Stomach smooth muscle (tissue), 2 donors: Measurements from ENCODE around the gene DHRSX.

ENCODE experiments used
- H3K27ac ChIP-seq: one replicate; pipeline ENCODE4 v1.7.0; 2013; ENCODE audit warnings: mild to moderate bottlenecking, low read length, inconsistent platforms
- H3K27me3 ChIP-seq, 2 donors: one replicate each; pipeline ENCODE4 v1.7.0; 2013; ENCODE audit warnings: low read length in 2 of 2; ENCODE audit not compliant: insufficient read depth in 2 of 2, control insufficient read depth in 1 of 2
- H3K36me3 ChIP-seq, 2 donors: one replicate each; pipeline ENCODE4 v1.7.0; 2013; ENCODE audit warnings: low read length in 2 of 2; ENCODE audit not compliant: control insufficient read depth in 2 of 2, insufficient read depth in 2 of 2
- H3K4me1 ChIP-seq: one replicate; pipeline ENCODE4 v1.7.0; 2013; ENCODE audit warnings: low read length; ENCODE audit not compliant: control insufficient read depth, insufficient read depth
- H3K4me3 ChIP-seq, 2 donors: one replicate each; pipeline ENCODE4 v1.7.0; 2013; ENCODE audit warnings: low read length in 2 of 2
- H3K9ac ChIP-seq, 2 donors: one replicate each; pipeline ENCODE4 v1.7.0; 2013; ENCODE audit warnings: low read length in 2 of 2, mild to moderate bottlenecking in 1 of 2
- H3K9me3 ChIP-seq, 2 donors: one replicate each; pipeline ENCODE4 v1.7.0; 2013; ENCODE audit warnings: low read length in 2 of 2; ENCODE audit not compliant: control insufficient read depth in 2 of 2
- donor health status: healthy.
- donor health status: Pancreatic carcinoma.

DHRSX gene

DNA sequence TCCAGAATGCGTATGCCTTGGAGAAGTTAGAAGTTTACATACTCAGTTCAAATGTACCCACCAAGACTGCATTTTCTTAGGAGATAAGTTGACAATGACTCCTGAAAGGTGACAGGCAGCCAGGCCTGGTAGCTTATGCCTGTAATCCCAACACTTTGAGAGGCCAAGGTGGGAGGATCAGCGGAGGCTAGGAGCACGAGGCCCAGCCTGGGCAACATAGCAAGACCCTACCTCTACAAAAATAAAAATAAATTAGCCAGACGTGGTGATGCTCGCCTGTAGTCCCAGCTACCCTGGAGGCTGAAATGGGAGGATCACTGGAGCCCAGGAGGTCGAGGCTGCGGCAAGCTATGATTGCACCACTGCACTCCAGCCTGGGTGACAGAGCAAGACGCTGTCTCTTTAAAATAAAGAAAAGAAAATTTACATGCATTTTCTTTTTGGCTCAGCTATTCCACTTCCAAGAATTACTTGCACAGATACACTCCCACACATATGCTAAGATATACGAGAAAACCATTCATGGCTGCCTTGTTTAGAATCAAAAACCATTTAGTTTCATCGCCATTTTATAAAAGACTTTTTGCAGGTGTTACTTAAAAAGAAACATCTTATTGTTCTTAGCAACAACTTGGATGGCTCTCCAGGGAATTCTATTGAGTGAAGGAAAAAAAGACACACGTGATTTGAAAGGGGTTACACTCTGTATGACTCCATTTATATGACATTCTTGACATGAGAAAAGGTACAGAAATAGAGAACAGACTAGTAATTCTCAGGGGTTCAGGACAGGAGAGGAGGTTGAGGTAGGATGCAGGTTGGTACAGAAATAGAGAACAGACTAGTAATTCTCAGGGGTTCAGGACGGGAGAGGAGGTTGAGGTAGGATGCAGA, 66.3 kb downstream of the DHRSX start:
- H3K9ac ChIP-seq, result no peak overlapping the region
- H3K4me3 ChIP-seq, result no peak overlapping the region
- peaks cover 0 to under 1% of the 10 kb centered on the region in 2 donors for H3K9me3 ChIP-seq
- H3K27me3 ChIP-seq, result no peaks in the 10 kb centered on the region
- peaks cover 2 to 3% of the 10 kb centered on the region in 2 donors for H3K36me3 ChIP-seq
- no peak overlapping the region for H3K27ac ChIP-seq
- H3K4me1 ChIP-seq, result no peaks in the 10 kb centered on the region

GRCh38 chrX:2432298-2432863, 68.4 kb downstream of the DHRSX start:
- Histone ChIP-seq H3K9me3 (no peaks in the 10 kb centered on the region), H3K9ac (no peak overlapping the region), H3K27ac (no peak overlapping the region), H3K27me3 (no peaks in the 10 kb centered on the region), H3K4me1 (no peaks in the 10 kb centered on the region), H3K4me3 (no peak overlapping the region), H3K36me3 (peaks cover 0 to 3% of the 10 kb centered on the region in 2 donors)

GRCh38 chrX:2430265-2430825, 70.4 kb downstream of the DHRSX start:
- Histone ChIP-seq H3K9me3 (peaks cover 0 to 3% of the 10 kb centered on the region in 2 donors), H3K27me3 (no peaks in the 10 kb centered on the region), H3K9ac (no peak overlapping the region), H3K4me1 (no peaks in the 10 kb centered on the region), H3K36me3 (peaks cover 0 to 4% of the 10 kb centered on the region in 2 donors), H3K4me3 (no peak overlapping the region), H3K27ac (no peak overlapping the region)

- H3K27me3 ChIP-seq, result no peaks in the 10 kb centered on the region
- H3K36me3 ChIP-seq, result peaks cover 8 to 11% of the 10 kb centered on the region in 2 donors
- no peak overlapping the region for H3K27ac ChIP-seq
- H3K9me3 ChIP-seq, result peaks cover 0 to 3% of the 10 kb centered on the region in 2 donors
- H3K4me3 ChIP-seq, result no peak overlapping the region
- H3K9ac ChIP-seq, result no peak overlapping the region
- no peaks in the 10 kb centered on the region for H3K4me1 ChIP-seq
Measured at GRCh38 chrX:2427737-2428136, 73.0 kb downstream of the DHRSX start.

GRCh38 chrX:2427147-2427546, 73.6 kb downstream of the DHRSX start:
- H3K27me3 ChIP-seq, result no peaks in the 10 kb centered on the region
- H3K9ac ChIP-seq, result no peak overlapping the region
- H3K27ac ChIP-seq, result no peak overlapping the region

DNA sequence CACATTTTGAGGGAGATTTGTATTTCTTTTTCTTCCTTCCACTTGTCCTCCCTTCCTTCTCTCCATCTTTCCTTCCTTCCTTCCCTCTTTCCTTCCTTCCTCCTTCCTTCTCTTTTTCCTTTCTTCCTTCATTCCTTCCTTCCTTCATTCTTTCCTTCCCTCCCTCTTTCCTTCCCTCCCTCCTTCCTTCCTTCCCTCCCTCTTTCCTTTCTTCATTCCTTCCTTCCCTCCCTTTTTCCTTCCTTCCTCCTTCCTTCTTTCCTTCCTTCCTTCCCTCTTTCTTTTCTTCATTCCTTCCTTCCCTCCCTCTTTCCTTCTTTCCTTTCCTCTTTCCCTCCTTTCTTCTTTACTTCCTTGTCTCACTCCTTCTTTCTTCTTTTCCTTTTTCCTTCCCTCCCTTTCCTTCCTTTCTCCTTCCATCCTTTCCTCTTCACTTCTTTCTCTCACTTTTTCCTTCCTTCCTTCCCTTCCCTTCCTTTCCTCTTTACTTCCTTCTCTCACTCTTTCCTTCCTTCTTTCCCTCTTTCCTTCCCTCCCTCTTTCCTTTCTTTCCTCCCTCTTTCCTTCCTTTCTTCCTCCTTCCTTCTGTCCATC, 74.4 kb downstream of the DHRSX start:
- Histone ChIP-seq H3K4me3 (no peak overlapping the region), H3K27ac (no peak overlapping the region), H3K36me3 (peaks cover 8 to 13% of the 10 kb centered on the region in 2 donors), H3K9ac (no peak overlapping the region), H3K27me3 (no peaks in the 10 kb centered on the region), H3K4me1 (no peaks in the 10 kb centered on the region), H3K9me3 (peaks cover 0 to 3% of the 10 kb centered on the region in 2 donors)

More at GRCh38 chrX:2427147-2427546, 73.6 kb downstream of the DHRSX start:
- Histone ChIP-seq H3K4me1 (no peaks in the 10 kb centered on the region), H3K9me3 (peaks cover 0 to 3% of the 10 kb centered on the region in 2 donors), H3K4me3 (no peak overlapping the region), H3K36me3 (peaks cover 8 to 11% of the 10 kb centered on the region in 2 donors)

GRCh38 chrX:2425286-2426071, 75.3 kb downstream of the DHRSX start:
- Histone ChIP-seq H3K4me1 (no peaks in the 10 kb centered on the region), H3K27ac (no peak overlapping the region), H3K27me3 (no peaks in the 10 kb centered on the region), H3K9ac (no peak overlapping the region), H3K9me3 (peaks cover 0 to 3% of the 10 kb centered on the region in 2 donors), H3K4me3 (no peak overlapping the region), H3K36me3 (peaks cover 8 to 14% of the 10 kb centered on the region in 2 donors)

DNA sequence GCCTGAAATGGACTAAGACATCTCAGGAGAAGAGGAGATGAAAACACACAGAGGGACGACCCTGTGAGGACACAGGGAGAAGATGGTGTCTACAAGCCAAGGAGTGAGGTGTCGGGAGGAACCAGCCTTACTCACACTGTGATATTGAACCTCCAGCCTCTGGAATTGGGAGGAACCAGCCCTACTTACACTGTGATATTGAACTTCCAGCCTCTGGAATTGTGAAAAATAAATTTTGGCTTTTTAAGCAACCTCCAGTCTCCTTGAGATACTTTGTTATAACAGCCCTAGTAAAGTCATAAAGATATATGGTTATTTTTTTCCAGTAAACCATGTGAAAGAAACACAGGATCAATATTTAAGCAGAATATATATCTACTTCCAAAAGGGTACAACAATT, 76.5 kb downstream of the DHRSX start:
- Histone ChIP-seq H3K27ac (no peak overlapping the region), H3K36me3 (peaks cover 8 to 11% of the 10 kb centered on the region in 2 donors), H3K4me3 (no peak overlapping the region), H3K9me3 (peaks cover 0 to 3% of the 10 kb centered on the region in 2 donors), H3K9ac (no peak overlapping the region), H3K4me1 (no peaks in the 10 kb centered on the region), H3K27me3 (no peaks in the 10 kb centered on the region)

- no peak overlapping the region for H3K9ac ChIP-seq
- peaks cover 0 to 3% of the 10 kb centered on the region in 2 donors for H3K9me3 ChIP-seq
- H3K36me3 ChIP-seq, result peaks cover 8 to 11% of the 10 kb centered on the region in 2 donors
- no peaks in the 10 kb centered on the region for H3K4me1 ChIP-seq
- H3K4me3 ChIP-seq, result no peak overlapping the region
- no peak overlapping the region for H3K27ac ChIP-seq
- no peaks in the 10 kb centered on the region for H3K27me3 ChIP-seq
Measured at GRCh38 chrX:2423899-2424298, 76.9 kb downstream of the DHRSX start.

DNA sequence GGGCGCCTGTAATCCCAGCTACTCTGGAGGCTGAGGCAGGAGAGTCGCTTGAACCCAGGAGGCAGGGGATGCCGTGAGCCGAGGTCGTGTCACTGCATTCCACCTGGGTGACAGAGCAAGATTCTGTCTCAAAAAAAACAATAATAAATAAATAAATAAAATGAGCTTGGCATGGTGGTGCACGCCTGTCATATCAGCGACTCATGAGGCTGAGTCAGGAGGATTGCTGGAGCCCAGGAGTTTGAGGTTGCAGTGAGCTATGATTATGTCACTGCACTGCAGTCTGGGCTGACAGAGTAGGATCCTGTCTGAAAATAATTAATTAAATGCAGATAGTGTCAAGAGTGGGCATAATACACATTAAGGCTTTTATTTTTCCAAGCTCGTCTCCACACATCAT, 77.5 kb downstream of the DHRSX start:
- no peak overlapping the region for H3K4me3 ChIP-seq
- peaks cover 8 to 11% of the 10 kb centered on the region in 2 donors for H3K36me3 ChIP-seq
- peaks cover 0 to 3% of the 10 kb centered on the region in 2 donors for H3K9me3 ChIP-seq
- H3K9ac ChIP-seq, result no peak overlapping the region
- H3K27ac ChIP-seq, result no peak overlapping the region
- no peaks in the 10 kb centered on the region for H3K27me3 ChIP-seq
- no peaks in the 10 kb centered on the region for H3K4me1 ChIP-seq
